GM21529 (cell line): ENCODE results near the gene IGSF21.

Experiments
- ATAC-seq: cut with Tn5 transposase; IDR thresholded peaks from one replicate; pipeline ENCODE4 v1.9.1; 2021; ENCODE audit not compliant: unreplicated experiment

IGSF21 gene

DNA sequence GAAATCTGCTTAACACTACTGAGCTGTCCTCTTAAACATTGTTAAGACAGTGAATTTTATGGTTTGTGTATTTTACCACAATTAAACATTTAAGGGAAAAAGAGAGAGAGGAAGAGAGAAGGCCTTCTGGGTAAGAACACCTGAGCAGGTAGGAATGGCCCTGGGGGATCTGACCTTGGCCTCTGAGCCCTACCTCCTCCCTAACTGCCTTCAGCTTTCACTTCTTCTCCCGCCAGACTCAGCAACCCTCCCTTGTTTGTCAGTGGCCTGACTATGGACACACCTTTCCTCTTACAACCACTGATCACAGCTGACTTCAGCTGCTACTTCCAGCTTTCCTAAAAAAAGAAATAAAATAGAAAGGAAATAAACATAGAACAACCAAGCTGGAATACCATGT is 13.5 kb upstream of the IGSF21 start:
- no peak for ATAC-seq

DNA sequence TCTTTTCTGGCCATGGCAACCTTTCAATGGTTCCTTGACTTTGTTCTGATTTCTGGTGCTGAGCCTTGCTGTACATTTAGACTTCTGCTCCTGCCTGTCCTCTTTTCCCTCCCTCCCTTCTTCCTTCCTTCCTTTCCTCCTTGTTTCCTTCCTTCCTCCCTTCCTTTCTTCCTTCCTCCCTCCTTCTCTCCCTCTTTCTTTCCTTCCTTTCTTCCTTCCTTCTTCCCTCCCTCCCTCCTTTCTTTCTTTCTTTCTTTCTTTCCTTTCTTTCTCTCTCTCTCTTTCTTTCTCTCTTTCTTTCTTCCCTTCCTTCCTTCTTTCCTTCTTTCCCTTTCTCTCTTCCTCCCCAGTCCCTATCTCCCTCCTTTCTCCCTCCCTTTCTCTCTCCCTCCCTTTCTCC is 10.4 kb upstream of the IGSF21 start:
- no peak for ATAC-seq

DNA sequence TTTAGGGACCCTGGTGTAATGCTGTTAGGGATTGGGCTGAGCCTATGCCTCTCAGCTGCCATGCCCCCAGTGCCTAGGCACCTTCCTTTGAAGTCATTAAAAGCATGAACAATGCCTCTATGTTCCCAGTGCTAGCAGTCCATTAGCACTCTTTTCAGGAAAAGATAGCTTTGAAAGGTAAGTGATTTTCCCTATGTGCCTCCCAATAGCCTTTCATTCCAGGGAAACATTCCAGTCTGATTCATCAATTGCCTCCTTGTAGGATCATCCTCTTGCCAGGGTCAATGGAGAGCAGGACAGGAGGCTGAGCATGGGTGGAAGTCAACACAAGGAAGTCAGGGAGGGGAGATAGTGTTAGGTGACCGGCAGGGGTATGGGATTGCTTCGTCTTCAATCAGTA is 8.6 kb upstream of the IGSF21 start:
- ATAC-seq, result no peak

DNA sequence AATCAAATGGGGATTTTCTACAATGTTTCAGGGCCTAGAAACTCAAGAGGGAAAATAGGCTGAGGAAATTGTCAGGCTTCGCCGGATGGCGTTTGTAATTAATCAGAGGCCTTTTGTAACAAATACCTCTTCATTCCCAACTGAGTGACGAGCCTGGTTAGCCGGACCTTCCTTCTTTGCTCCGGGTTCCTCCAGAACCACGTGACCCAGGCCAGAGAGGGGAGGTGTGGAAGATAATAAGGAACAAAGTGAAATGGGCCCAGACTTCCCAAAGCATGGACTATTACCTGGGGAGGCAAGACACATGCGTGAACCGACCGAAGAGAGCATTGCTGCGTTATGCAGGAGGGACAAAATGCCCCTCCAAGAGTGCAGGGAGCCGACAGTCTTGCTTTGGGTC is 7.5 kb upstream of the IGSF21 start:
- no peak for ATAC-seq

DNA sequence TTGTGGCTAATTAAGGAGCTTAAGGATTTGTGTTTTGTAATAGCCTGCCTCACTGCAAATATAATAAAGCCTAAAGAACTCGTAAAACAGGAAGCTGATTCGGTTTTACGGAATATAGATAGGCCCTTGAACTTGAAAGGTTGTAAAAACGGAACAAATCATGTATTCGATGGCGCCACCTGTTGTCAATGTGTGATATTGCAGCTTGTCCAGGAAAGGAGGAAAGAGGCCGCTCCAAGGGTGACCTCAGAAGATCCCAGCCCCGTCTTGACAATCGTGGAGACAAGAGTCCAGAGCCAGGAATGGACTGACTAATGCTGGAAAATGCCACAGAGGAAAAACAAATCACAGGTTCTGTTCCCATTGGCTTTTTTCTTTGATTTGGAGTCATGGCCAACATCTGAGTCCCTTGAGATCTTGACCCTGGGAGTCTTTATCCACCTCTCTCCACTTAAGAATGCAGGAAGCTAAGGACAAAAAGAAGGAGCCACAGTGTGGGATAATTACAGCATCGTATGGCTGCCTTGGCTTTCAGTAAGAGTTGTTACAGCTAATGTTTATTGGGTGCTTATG is 7.0 kb upstream of the IGSF21 start:
- no peak for ATAC-seq

DNA sequence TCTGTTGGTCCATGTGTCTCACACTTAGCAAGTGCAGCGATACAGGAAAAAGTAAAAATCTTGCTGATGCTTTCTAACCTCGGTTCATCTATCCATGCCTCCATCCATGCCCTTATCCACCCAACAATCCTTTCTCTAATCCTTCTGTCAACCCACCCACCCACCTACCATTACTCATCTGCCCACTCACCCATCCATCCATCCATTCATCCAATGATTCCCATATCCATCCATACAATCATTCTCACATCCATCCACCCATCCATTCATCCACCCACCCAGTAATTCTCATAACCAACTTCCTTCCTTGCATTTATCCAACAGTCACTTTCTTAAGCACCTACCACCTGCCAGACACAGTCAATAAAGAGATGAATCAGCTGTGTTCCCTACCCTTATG is 6.1 kb upstream of the IGSF21 start:
- no peak for ATAC-seq

DNA sequence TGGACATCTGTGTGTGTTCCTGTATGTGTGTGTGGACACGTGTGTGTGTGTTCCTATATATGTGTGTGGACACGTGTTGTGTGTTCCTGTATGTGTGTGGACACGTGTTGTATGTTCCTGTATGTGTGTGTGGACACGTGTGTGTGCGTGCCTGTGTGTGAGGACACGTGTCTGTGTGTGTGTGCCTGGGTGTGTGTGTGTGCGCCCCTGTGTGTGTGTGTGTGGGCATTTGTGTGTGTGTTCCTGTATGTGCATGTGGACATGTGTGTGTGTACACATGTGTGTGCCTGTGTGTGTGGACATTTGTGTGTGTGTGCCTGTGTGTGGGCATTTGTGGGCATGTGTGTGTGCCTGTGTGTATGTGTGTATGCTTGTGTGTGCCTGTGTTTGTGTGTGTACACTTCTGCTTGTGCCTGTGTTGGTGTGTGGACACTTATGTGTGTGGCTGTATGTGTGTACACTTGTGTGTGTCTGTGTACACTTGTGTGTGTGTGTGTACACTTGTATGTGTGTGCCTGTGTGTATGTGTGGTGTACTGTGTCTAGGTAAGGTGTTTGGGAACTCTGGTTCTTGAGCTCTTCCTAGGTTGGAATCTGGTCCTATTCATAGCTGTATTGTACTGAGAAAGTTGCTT is 3.7 kb upstream of the IGSF21 start:
- ATAC-seq, result no peak

DNA sequence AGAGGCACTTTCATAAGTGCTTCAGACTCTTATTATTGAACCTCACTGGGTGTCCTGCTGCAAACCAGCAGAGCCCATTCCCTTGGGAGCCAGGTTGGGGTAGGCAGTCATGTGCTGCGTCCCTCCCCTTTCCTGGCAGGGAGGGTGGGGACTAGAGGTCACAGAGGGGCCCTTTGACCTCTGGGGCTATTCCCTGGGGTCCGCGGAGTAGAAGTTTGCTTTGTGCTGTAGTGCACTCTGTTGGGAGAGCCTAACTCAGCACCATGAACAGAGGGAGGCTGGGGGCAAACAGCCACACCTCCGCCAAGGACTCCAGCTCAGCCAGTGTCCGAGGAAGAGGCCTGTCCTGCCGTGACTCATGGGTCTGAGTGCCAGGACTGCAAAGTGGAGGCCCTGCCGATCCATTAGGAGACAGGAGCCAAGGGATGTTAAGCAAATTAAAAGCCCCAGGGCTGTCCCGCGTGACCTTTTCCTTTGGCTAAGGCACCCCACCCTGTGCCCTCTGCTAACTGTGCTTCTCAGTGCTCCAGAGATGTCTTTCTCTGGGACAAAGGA is 3.0 kb upstream of the IGSF21 start:
- ATAC-seq, result no peak

DNA sequence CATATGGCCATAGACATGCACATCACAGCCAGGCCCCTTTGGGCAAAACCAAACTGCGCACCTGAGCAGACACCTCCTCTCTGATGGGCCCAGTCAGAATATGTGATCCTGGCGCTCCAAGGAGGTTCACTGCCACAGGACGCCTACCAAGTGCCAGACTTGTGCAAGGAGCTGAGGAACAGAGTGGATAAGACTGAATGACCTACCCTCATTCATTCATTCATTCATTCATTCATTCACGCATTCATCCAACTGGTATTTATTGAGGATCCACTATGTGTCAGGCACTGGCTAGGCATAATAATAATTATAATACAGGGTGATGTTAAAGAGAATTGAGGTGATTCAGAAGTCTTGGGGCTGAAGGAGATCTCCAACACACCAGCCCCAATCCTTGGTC is 2.4 kb upstream of the IGSF21 start:
- no peak for ATAC-seq

DNA sequence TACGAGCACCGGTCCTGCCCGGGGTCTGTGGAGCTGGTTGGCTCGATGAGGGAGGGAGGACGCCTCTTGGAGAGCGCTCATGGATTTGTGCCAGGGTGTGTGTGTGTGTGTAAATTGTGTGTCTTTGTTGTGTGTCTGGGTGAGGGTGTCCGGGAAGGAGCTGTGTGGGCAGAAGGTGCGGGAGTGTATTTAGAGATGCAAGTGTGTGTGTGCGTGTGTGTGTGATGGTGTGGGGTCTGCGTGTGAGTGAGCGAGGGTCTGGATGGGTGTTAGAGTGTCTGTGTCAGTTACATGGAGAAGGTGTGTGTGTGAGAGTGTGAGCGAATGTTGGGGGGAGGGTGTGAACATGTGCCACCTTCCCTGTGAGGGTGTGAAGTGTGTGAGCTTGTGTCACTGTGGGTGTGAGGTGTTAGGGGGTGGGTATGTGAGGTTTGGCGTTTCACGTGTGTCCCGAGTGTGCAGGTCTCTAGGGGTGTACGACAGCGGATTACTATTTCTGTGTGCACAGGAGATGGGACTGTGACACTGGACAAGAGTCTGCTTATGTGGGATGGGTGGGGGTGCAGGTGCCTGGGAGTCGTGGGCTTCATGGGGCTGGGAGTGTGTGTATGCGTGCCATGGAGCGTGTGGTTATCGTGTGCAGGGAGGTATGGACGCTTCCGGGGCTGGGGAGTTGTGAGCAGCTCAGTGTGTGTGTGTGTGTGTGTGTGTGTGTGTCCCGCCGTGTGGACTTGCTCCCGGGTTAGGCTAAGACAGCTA is 880 bp downstream of the IGSF21 start:
- no peak for ATAC-seq

DNA sequence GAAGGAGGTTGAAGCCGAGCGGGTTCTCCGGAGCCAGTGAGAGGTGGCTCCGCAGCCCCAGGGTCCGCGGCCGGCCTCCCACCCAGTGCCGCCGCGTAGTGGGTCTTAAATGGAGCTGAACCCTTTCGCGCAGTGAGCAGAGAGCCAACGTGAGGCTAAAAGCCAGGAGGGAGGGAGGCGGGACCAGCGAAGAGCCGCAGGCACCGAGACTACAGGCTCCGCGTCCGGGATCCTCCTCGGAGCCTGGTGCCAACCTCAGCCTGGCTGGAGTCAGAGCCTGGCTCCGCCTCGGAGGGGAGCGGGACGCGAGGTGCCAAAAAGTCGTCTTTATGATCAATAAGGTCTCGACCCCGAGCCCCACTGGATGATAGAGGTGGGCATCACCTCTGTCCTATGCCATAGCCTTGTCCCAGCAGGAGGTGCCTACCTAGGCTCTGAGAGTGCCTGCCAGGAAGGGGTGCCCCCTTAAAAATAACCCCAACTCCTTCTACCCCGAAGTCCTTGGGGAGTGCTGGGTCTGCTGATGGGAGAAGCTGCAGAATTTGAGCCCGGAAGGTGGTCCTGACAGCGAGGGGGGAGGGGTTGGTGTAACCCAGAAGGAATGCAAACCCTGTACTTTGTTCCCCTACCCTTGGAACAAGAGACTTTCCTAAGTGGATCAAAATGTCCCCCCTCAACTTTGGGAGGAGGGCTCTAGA is 1.6 kb downstream of the IGSF21 start:
- no peak for ATAC-seq

DNA sequence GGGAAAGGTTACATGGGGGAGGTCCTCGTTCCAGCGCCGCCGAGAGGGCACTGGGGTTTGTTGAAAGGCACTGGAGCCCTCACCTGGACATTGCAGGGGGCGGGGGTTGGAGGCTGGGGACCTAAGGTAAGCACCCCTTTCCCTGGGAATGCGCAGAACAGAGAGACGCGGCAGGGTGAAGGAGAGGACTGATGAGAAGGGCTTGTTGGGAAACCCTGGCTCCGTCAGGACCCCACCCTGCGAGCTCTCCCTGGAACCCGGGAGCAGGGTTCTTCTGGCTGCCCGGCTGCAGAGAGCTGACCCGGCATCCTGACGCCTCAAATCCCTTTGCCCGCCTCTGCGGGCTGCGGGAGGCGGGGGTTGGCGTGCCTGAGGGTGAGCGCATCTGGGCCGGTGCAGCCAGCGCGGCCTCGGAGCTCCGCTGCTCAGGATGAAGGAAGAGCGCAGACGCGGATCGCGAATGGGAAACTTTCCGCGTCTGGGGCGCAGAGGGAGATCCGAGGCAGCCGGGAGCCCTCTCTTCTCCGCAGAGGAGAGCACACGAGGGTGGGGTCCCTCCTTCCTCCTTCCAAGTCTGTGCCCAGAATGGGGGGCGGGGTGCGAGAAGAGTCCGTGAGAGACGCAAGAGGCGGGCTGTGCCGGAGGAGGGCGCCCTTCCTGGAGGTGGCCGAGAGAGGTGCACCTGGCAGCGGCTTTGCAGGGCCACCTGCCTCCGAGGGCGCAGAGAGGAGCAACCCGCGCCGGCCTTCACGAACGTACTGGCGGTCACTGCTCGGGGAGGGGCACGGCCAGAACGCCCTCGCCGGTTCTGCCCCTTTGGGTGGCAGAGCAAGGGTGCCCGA is 2.4 kb downstream of the IGSF21 start:
- ATAC-seq, result no peak

DNA sequence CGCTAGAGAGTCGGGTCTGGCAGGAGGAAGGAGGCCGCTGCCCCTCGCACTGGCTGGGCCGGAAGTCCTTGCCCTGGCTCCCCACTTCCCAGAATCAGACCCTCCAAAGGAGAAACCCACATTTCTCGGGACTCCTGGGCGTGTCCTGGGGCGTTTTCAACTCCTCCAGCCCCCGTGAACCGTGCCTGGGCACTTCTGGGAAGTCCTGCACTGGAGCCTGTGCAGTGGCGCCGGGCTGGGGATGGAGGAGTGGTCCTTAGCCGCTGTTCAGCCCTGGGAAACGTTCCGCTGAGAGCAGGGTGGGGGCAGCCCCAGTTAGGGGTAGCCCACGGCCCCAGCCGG is 3.0 kb downstream of the IGSF21 start:
- ATAC-seq, result no peak

DNA sequence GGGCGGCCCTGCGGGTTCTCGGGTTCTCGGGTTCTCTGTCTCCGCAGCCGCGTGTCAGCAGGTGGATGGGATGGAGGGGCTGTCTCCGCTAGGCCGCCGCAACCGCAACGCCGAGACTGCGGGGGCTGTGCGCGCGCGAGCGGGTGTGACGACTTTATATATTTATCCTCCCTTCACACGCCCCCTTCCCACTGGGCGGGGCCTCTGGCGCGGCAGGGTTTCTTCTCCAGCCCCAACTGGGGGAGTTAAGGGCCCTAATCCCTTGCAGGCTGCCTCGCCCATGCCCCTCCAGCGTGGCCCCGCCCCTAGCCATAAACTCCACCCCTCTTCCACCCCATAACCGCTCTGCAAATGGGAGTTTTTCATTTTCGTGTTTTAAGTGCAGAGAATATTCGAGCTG is 3.4 kb downstream of the IGSF21 start:
- no peak for ATAC-seq

DNA sequence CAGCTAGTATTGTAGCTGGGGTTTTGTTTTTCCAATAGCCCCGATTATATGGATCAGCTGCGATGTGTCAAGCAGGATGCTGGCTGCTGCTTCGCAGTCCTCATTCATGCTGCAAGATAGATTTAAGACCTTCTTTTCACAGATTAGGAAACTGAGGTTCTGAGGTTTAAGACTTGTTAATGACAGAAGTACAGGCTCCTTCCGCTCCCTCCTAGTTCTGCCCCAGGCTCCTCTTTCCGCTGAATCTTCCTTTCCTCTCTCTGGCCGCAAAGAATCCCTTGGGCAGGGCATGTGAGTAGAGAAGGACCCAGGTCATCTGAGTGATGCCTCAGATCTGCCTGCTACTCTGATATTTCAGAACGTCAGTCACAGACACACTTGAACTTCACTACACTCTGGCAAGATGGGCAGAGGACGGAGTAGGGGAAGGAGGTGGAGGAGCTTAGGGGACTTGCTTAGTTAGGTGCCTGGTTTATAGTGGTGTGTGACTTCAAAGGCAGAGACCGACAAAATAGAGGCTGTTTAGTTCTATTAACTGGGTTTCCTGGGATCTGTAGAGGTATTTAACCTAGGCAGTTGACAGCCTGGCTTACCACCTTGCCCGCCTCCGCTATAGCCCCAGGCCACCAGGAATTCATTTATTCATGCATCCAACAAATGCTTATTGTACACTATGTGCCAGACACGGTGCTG is 4.2 kb downstream of the IGSF21 start:
- ATAC-seq, result no peak

DNA sequence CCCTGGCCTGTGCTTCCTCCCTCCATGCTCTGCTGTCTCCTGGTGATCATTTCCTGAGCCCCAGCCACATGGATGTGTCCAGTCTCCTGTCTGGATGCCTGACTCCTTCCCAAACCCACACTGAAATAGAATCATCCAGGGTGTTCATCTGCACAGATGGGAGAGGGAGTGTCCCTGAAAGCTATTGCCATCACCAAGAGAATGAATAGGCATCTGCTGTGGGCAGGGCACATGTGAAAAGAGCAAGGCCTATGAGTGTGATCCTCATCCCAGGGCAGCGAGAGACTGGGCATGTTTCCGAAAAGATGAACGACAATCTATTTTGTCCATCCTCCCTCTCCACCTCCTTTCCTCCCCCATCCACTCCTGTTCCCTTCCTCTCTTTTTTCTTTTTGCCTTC is 5.0 kb downstream of the IGSF21 start:
- ATAC-seq, result no peak

DNA sequence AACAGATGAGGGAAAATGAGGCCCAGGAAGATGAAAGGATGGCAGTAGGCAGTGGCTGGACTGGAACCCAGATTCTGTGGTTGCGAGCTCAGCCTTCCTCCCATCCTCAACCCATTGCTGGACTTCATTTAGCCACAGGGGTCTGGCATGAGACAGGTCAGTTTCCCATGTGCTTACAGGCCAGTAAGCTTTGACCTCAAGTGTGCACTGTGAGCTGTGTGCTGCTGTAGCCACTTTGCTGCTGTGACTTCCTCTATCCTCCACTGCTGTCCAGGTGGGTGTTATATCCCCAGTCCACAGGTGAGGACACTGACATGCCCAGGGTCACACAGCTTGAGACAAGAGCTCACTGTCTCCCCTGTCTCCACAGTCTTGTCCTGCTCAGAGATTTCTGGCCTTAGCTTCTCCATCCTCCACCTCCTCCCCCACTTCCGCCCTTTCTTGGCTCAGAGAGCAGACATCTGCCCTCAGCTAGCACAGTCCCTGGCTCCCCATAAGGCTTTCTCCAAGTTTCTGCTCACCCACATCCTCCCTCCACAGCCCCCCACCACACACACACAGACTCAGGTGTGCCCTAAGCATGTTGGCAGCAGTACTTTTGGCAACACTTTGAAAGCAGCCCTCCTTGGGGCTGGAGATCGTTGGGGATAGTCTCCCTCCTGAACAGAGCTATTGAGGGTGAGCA is 7.3 kb downstream of the IGSF21 start:
- no peak for ATAC-seq

DNA sequence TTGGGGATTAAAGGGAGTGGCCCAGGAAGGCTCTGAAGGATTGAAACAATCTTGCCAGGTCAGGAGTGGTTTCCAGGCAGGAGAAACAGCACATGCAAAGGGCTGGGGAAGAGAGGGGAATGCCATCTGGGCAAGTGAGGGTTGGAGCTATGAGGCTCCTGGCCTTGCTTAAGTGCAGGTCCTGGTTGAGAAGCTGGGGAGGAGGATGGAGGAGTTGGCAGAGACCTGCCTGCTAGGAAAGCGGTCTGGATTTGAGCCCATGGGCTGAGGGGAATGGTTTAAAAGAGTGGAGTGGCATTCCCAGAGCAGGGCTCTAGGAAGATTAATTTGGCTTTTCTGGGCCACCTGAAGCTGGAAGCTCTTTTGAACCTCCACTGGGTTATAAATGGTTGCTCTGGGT is 9.2 kb downstream of the IGSF21 start:
- ATAC-seq, result no peak

DNA sequence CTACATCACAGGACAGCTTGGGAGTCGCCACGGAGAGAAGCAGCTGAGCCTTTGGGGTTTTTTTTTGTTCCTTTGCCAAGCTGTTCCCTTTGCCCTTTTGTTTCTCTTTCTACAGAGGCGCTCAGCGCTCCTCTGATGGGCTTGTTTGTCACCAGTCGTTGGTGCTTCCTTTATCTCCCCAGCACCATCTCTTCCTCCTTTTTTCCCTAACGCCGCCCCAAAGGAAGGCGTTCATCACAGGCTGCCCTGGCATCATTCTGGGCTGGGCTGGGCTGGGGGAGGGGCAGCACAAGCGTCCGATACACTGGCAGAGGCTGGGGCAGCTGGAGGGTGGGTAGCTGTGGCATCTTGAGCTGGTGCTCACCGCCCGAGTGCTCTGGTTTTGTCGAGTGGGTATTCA is 10.5 kb downstream of the IGSF21 start:
- ATAC-seq, result no peak

DNA sequence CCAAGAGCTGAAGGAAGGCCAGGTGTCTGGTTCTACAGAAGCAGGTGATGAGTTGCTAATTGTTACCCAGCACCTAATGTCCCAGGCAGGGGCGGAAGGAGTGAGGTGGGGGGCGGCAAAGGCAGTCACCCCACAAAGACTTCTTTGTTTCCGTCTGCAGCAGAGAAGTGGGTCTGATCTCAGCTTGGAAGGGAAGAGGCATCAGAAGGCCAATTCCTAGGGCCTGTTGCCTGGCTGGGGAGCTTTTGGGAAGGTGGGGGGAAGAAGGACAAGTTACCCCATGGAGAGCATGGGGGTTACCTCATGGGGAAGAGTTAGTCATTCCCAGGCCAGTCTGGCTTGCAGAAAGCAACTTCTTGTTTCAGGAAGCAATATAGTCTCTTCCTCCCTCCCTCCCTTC is 10.9 kb downstream of the IGSF21 start:
- no peak for ATAC-seq
